Rectal smooth muscle tissue (tissue), 1 donor: ENCODE results near the gene ATXN7L1.

Source experiments
- H3K27ac ChIP-seq: one replicate; pipeline ENCODE4 v1.7.0; 2013; ENCODE audit warnings: low read depth, low read length, inconsistent platforms
- H3K27me3 ChIP-seq: one replicate; pipeline ENCODE4 v1.7.0; 2013; ENCODE audit warnings: low read length; ENCODE audit not compliant: control insufficient read depth, insufficient read depth
- H3K36me3 ChIP-seq: one replicate; pipeline ENCODE4 v1.7.0; 2013; ENCODE audit warnings: low read length; ENCODE audit not compliant: control insufficient read depth, insufficient read depth
- H3K4me1 ChIP-seq: one replicate; pipeline ENCODE4 v1.7.0; 2013; ENCODE audit warnings: low read length; ENCODE audit not compliant: control insufficient read depth, insufficient read depth
- H3K4me3 ChIP-seq: one replicate; pipeline ENCODE4 v1.7.0; 2013; ENCODE audit warnings: low read length
- H3K9ac ChIP-seq: one replicate; pipeline ENCODE4 v1.7.0; 2013; ENCODE audit warnings: low read length

Gene ATXN7L1

GRCh38 chr7:105664816-105665525, 211.4 kb downstream of the ATXN7L1 start:
- H3K4me1 ChIP-seq = no peaks in the 10 kb centered on the region
- peaks cover 11% of the 10 kb centered on the region for H3K36me3 ChIP-seq
- H3K9ac ChIP-seq = no peak overlapping the region
- no peaks in the 10 kb centered on the region for H3K27me3 ChIP-seq
- H3K27ac ChIP-seq = no peak overlapping the region
- H3K4me3 ChIP-seq = no peak overlapping the region

GRCh38 chr7:105662998-105663397, 213.4 kb downstream of the ATXN7L1 start:
- Histone ChIP-seq H3K4me1 (no peaks in the 10 kb centered on the region), H3K4me3 (no peak overlapping the region), H3K36me3 (peaks cover 11% of the 10 kb centered on the region), H3K27me3 (no peaks in the 10 kb centered on the region), H3K9ac (no peak overlapping the region), H3K27ac (no peak overlapping the region)

- Histone ChIP-seq H3K4me3 (no peak overlapping the region), H3K4me1 (no peaks in the 10 kb centered on the region), H3K36me3 (peaks cover 11% of the 10 kb centered on the region), H3K27ac (no peak overlapping the region), H3K27me3 (no peaks in the 10 kb centered on the region), H3K9ac (no peak overlapping the region)
Observed at GRCh38 chr7:105661625-105662024, 214.8 kb downstream of the ATXN7L1 start.

GRCh38 chr7:105656922-105657521, 219.4 kb downstream of the ATXN7L1 start:
- no peak overlapping the region for H3K4me3 ChIP-seq
- no peak overlapping the region for H3K27ac ChIP-seq
- no peaks in the 10 kb centered on the region for H3K4me1 ChIP-seq
- no peaks in the 10 kb centered on the region for H3K27me3 ChIP-seq
- no peak overlapping the region for H3K9ac ChIP-seq
- peaks cover 7% of the 10 kb centered on the region for H3K36me3 ChIP-seq

GRCh38 chr7:105655500-105656380, 220.7 kb downstream of the ATXN7L1 start:
- H3K9ac ChIP-seq = no peak overlapping the region
- no peak overlapping the region for H3K4me3 ChIP-seq
- H3K4me1 ChIP-seq = no peaks in the 10 kb centered on the region
- H3K27me3 ChIP-seq = no peaks in the 10 kb centered on the region
- no peaks in the 10 kb centered on the region for H3K36me3 ChIP-seq
- H3K27ac ChIP-seq = no peak overlapping the region

- no peaks in the 10 kb centered on the region for H3K36me3 ChIP-seq
- no peak overlapping the region for H3K27ac ChIP-seq
- no peak overlapping the region for H3K4me3 ChIP-seq
- H3K9ac ChIP-seq = no peak overlapping the region
- H3K27me3 ChIP-seq = no peaks in the 10 kb centered on the region
- no peaks in the 10 kb centered on the region for H3K4me1 ChIP-seq
Observed at GRCh38 chr7:105655067-105655466, 221.3 kb downstream of the ATXN7L1 start.

GRCh38 chr7:105654095-105654686, 222.2 kb downstream of the ATXN7L1 start:
- Histone ChIP-seq H3K27ac (no peak overlapping the region), H3K36me3 (no peaks in the 10 kb centered on the region), H3K27me3 (no peaks in the 10 kb centered on the region), H3K9ac (no peak overlapping the region), H3K4me3 (no peak overlapping the region), H3K4me1 (no peaks in the 10 kb centered on the region)

- Histone ChIP-seq H3K4me1 (no peaks in the 10 kb centered on the region), H3K9ac (no peak overlapping the region), H3K27me3 (no peaks in the 10 kb centered on the region), H3K27ac (no peak overlapping the region), H3K36me3 (no peaks in the 10 kb centered on the region), H3K4me3 (no peak overlapping the region)
Observed at GRCh38 chr7:105653441-105654005, 222.9 kb downstream of the ATXN7L1 start.

- H3K36me3 ChIP-seq = no peaks in the 10 kb centered on the region
- no peaks in the 10 kb centered on the region for H3K4me1 ChIP-seq
- H3K9ac ChIP-seq = no peak overlapping the region
- no peaks in the 10 kb centered on the region for H3K27me3 ChIP-seq
- no peak overlapping the region for H3K4me3 ChIP-seq
- no peak overlapping the region for H3K27ac ChIP-seq
Observed at GRCh38 chr7:105652359-105652993, 223.9 kb downstream of the ATXN7L1 start.

GRCh38 chr7:105651798-105652197, 224.6 kb downstream of the ATXN7L1 start:
- Histone ChIP-seq H3K9ac (no peak overlapping the region), H3K36me3 (no peaks in the 10 kb centered on the region), H3K4me1 (no peaks in the 10 kb centered on the region), H3K4me3 (no peak overlapping the region), H3K27ac (no peak overlapping the region), H3K27me3 (no peaks in the 10 kb centered on the region)

- no peak overlapping the region for H3K27ac ChIP-seq
- no peaks in the 10 kb centered on the region for H3K4me1 ChIP-seq
- H3K27me3 ChIP-seq = no peaks in the 10 kb centered on the region
- no peaks in the 10 kb centered on the region for H3K36me3 ChIP-seq
- H3K9ac ChIP-seq = no peak overlapping the region
- H3K4me3 ChIP-seq = no peak overlapping the region
Observed at GRCh38 chr7:105650382-105650970, 225.9 kb downstream of the ATXN7L1 start.
